ENCODE data around the gene WAC.

DNA sequence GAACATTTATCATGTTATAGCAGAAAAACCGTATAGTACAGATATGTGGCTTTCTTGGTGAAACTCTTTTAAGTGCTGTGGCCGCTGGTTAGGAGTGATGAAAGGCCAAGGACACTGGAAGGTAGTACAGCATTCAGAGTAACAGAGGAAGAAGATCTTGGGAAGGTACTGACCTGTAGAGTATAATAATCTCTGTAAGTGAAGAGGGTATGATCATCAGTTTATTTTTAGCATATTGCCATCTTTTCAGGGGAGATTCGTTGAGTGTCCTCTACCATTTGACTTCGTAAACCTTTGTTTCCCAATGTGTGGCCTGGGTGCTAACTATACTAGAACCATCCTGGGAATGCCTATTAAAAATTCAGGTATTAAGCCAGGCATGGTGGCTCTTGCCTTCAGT, 44.6 kb downstream of the WAC start:
- TF ChIP-seq, protein P1, sequence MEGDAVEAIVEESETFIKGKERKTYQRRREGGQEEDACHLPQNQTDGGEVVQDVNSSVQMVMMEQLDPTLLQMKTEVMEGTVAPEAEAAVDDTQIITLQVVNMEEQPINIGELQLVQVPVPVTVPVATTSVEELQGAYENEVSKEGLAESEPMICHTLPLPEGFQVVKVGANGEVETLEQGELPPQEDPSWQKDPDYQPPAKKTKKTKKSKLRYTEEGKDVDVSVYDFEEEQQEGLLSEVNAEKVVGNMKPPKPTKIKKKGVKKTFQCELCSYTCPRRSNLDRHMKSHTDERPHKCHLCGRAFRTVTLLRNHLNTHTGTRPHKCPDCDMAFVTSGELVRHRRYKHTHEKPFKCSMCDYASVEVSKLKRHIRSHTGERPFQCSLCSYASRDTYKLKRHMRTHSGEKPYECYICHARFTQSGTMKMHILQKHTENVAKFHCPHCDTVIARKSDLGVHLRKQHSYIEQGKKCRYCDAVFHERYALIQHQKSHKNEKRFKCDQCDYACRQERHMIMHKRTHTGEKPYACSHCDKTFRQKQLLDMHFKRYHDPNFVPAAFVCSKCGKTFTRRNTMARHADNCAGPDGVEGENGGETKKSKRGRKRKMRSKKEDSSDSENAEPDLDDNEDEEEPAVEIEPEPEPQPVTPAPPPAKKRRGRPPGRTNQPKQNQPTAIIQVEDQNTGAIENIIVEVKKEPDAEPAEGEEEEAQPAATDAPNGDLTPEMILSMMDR (IDR thresholded peaks at IDR 0.05), result no peak
- TF ChIP-seq POLR2A (IDR thresholded peaks at IDR 0.05), result no peak
